HepG2 (cell line): ENCODE measurements around the gene ZNF207. TPM values are rescaled to one million over a fixed set of nuclear protein-coding genes. Genes with fewer than 3 reads are reported as not detected.
A peak's percentile ranks its signal among the peaks of the same experiment; 100 is the strongest.

Experiments used
- ARHGAP35 ChIP-seq: sonication (generic); formaldehyde crosslinking; IDR thresholded peaks from 2 replicates; pipeline ENCODE4 v1.9.0; 2022; ENCODE audit warnings: mild to moderate bottlenecking, inconsistent platforms, moderate library complexity, missing genetic modification reagents, borderline replicate concordance
- CCAR2 ChIP-seq: fragments of 200-400 bp; formaldehyde crosslinking; optimal IDR thresholded peaks from 2 replicates; pipeline ENCODE3; 2018; ENCODE audit warnings: low read depth, mild to moderate bottlenecking, low read length, moderate library complexity
- E2F5 ChIP-seq: sonication (generic); formaldehyde crosslinking; conservative IDR thresholded peaks from 2 replicates; pipeline ENCODE4 v1.4.0; 2020; ENCODE audit warnings: missing genetic modification reagents
- ELK4 ChIP-seq: sonication (generic); formaldehyde crosslinking; IDR thresholded peaks from 2 replicates; pipeline ENCODE4 v1.9.0; 2021; ENCODE audit warnings: missing genetic modification reagents, borderline replicate concordance
- GTF3A ChIP-seq: sonication (generic); formaldehyde crosslinking; conservative IDR thresholded peaks from 2 replicates; pipeline ENCODE4 v1.4.0; 2020; ENCODE audit warnings: mild to moderate bottlenecking, missing genetic modification reagents
- HMGXB3 ChIP-seq: sonication (generic); formaldehyde crosslinking; IDR thresholded peaks from 2 replicates; pipeline ENCODE4 v1.4.0; 2020; ENCODE audit warnings: missing genetic modification reagents, borderline replicate concordance
- NR3C1 ChIP-seq: sonication (generic); formaldehyde crosslinking; IDR thresholded peaks from 2 replicates; pipeline ENCODE4 v1.4.0; 2020; ENCODE audit warnings: missing genetic modification reagents
- RBFOX2 ChIP-seq: fragments of 200-400 bp; formaldehyde crosslinking; IDR thresholded peaks from 2 replicates; pipeline ENCODE4 v1.6.1; 2017; ENCODE audit warnings: low read depth, mild to moderate bottlenecking, low read length
- RBM22 ChIP-seq: fragments of 200-400 bp; formaldehyde crosslinking; optimal IDR thresholded peaks from 2 replicates; pipeline ENCODE3; 2017; ENCODE audit warnings: mild to moderate bottlenecking, low read length, moderate library complexity
- ZKSCAN5 ChIP-seq: sonication (generic); formaldehyde crosslinking; IDR thresholded peaks from 2 replicates; pipeline ENCODE4 v1.5.1; 2020; ENCODE audit warnings: mild to moderate bottlenecking, missing genetic modification reagents
- ZKSCAN8 ChIP-seq: IDR thresholded peaks from 2 replicates; pipeline ENCODE4 v1.6.1; 2016; ENCODE audit warnings: borderline replicate concordance, missing genetic modification reagents, missing compliant biosample characterization
- ZNF20 ChIP-seq: sonication (generic); formaldehyde crosslinking; IDR thresholded peaks from 2 replicates; pipeline ENCODE4 v1.4.0; 2020; ENCODE audit warnings: mild to moderate bottlenecking, moderate library complexity, missing genetic modification reagents
- ZNF343 ChIP-seq: sonication (generic); formaldehyde crosslinking; IDR thresholded peaks from 2 replicates; pipeline ENCODE4 v1.4.0; 2020; ENCODE audit warnings: mild to moderate bottlenecking, missing genetic modification reagents
- ZNF383 ChIP-seq: sonication (generic); formaldehyde crosslinking; IDR thresholded peaks from 2 replicates; pipeline ENCODE4 v1.4.0; 2020; ENCODE audit warnings: missing genetic modification reagents, mild to moderate bottlenecking, borderline replicate concordance
- ZNF441 ChIP-seq: sonication (generic); formaldehyde crosslinking; IDR thresholded peaks from 2 replicates; pipeline ENCODE4 v1.7.0; 2021; ENCODE audit warnings: missing genetic modification reagents, borderline replicate concordance
- ZNF563 ChIP-seq: sonication (generic); formaldehyde crosslinking; IDR thresholded peaks from 2 replicates; pipeline ENCODE4 v1.8.0; 2022; ENCODE audit warnings: mild to moderate bottlenecking, moderate library complexity, missing genetic modification reagents
- ZZZ3 ChIP-seq: sonication (generic); formaldehyde crosslinking; IDR thresholded peaks from 2 replicates; pipeline ENCODE4 v1.4.0; 2020; ENCODE audit warnings: missing genetic modification reagents, mild to moderate bottlenecking, borderline replicate concordance
- polyA plus RNA-seq, 8 experiments: library from polyadenylated mRNA; depleted of rRNA in 3 of 8; stranded (reverse) in 7 of 8; unstranded in 1 of 8; fragments of >200 nt; fragmentation: Illumina TruSeq in 4 of 8; extraction: Trizol in 4 of 8; gene quantifications; 2 replicates each; pipeline versions ENCODE4 v1.2.1 to v1.2.3, GENCODE V29; 2011 to 2016; ENCODE audit warnings: low read depth in 4 of 8, missing spikeins in 1 of 8, mixed read lengths in 1 of 8; ENCODE audit not compliant: insufficient read depth in 1 of 8
- total RNA-seq, 5 experiments: library from RNA; depleted of rRNA; stranded (reverse); fragments of >200 nt; fragmentation: Illumina TruSeq; extraction: Trizol; gene quantifications; 2 replicates each; pipeline ENCODE4 v1.2.3, GENCODE V29; 2016; ENCODE audit warnings: low read depth in 1 of 5
- TF ChIP-seq, protein P1 (sequence below): sonication (generic); formaldehyde crosslinking; IDR thresholded peaks from 2 replicates; pipeline ENCODE4 v1.5.0; 2020; ENCODE audit warnings: missing genetic modification reagents, mild to moderate bottlenecking, borderline replicate concordance
- TF ChIP-seq, protein P2 (sequence below): sonication (generic); formaldehyde crosslinking; IDR thresholded peaks from 2 replicates; pipeline ENCODE4 v1.8.0; 2022; ENCODE audit warnings: mild to moderate bottlenecking, missing genetic modification reagents, borderline replicate concordance

ZNF207 gene
- total and polyA plus RNA-seq, 2 of the 13 experiments (the other 11 are each of a cell fraction or from before 2014, with no cell fraction given) = 150 to 164 TPM

- TF ChIP-seq HMGXB3 (peak; percentile 86), ZNF563 (CRISPR knock-in tag) (no peak), NR3C1 (CRISPR knock-in tag) (no peak), GTF3A (no peak), RBM22 (peak; percentile 79), ZNF441 (CRISPR knock-in tag) (peak; percentile 57; the same call in 1 of the 2 replicates), RBFOX2 (peak; percentile 79), ZKSCAN5 (CRISPR knock-in tag) (peak; percentile 57; the same call in 1 of the 2 replicates), ELK4 (CRISPR knock-in tag) (no peak), E2F5 (0 out of 2 replicates have a peak, but pooled peaks have one; percentile 27), ZNF20 (CRISPR knock-in tag) (0 out of 2 replicates have a peak, but pooled peaks have one; percentile 27), ARHGAP35 (CRISPR knock-in tag) (peak; percentile 85; the same call in 1 of the 2 replicates), CCAR2 (peak; percentile 91), ZKSCAN8 (CRISPR knock-in tag) (peak; percentile 91), ZNF343 (no peak), ZNF383 (CRISPR knock-in tag) (no peak), ZZZ3 (peak; percentile 85; the same call in 1 of the 2 replicates)
- TF ChIP-seq, protein P1, sequence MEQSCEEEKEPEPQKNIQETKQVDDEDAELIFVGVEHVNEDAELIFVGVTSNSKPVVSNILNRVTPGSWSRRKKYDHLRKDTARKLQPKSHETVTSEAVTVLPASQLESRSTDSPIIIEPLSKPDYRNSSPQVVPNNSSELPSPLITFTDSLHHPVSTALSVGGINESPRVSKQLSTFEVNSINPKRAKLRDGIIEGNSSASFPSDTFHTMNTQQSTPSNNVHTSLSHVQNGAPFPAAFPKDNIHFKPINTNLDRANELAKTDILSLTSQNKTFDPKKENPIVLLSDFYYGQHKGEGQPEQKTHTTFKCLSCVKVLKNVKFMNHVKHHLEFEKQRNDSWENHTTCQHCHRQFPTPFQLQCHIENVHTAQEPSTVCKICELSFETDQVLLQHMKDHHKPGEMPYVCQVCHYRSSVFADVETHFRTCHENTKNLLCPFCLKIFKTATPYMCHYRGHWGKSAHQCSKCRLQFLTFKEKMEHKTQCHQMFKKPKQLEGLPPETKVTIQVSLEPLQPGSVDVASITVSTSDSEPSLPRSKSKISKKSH (CRISPR knock-in tag) = peak; percentile 81; the same call in 1 of the 2 replicates
- TF ChIP-seq, protein P2, sequence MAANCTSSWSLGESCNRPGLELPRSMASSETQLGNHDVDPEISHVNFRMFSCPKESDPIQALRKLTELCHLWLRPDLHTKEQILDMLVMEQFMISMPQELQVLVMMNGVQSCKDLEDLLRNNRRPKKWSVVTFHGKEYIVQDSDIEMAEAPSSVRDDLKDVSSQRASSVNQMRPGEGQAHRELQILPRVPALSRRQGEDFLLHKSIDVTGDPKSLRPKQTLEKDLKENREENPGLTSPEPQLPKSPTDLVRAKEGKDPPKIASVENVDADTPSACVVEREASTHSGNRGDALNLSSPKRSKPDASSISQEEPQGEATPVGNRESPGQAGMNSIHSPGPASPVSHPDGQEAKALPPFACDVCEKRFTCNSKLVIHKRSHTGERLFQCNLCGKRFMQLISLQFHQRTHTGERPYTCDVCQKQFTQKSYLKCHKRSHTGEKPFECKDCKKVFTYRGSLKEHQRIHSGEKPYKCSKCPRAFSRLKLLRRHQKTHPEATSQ (CRISPR knock-in tag) = 0 out of 2 replicates have a peak, but pooled peaks have one; percentile 61
These were observed 7.9 kb upstream of the ZNF207 start, which contains the start of gene C17orf75 (continued) for GRCh38 chr17:32341857-32342602.
